ENCODE measurements around the gene SLC49A4.

DNA sequence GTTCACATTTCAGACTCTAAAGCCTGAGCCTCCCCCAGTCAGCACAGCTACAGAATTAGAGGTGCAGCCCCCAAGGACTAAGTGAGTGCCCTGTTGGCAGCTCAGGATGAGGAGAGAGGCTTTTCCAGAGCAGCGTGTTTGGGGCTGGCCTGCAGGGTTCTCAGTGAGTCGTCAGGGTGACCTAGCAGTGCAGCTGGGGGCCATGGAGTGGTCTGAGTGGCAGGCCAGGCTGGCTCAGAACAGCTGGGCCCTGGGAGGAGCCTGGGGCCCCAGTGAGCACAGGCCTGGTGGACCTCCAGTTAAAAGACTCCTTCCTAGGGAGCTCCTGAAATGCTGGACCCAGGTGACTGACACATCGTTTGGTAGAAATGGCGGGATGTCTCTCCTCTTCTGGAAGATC is 108.3 kb downstream of the SLC49A4 start:
- no peak for TF ChIP-seq TAF1 (IDR thresholded peaks at IDR 0.05; ENCODE audit: borderline replicate concordance, insufficient read depth, low read length)
- no peak for TF ChIP-seq POLR2AphosphoS5 (IDR thresholded peaks at IDR 0.05; ENCODE audit: low read depth, low read length)
- TF ChIP-seq SIN3A (IDR thresholded peaks at IDR 0.05; ENCODE audit: borderline replicate concordance, insufficient read depth, low read length): no peak
- TF ChIP-seq REST (IDR thresholded peaks at IDR 0.05; ENCODE audit: insufficient read depth in 1 of 2, low read depth in 2 of 2, low read length in 2 of 2): no peak
- no peak for TF ChIP-seq FOXP2 (optimal IDR thresholded peaks at IDR 0.05; ENCODE audit: borderline replicate concordance, extremely low read depth, extremely low read length, insufficient read depth)
